ENCODE measurements around the gene SLC24A3.

DNA sequence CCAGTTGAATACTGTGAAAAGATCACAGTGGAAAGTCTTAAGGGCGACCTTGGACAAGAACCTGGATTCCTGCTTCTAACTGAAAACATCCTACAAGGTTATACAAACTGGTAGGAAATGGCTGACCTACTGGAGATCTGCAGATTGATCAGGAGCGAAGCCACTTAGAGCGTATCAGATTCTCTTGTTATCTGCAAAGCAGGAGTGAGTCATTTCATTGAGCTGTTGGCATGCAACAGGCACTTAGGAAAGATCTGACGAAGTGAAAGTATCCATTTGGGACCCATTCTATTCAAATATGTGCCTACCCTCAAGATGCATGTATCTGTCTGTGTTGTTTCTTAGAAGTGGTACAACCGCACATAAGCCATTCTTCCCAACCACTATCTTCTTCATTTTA, 414.5 kb downstream of the SLC24A3 start:
- TF ChIP-seq ZNF350 (tag by site-specific recombination; IDR thresholded peaks at IDR 0.05) (no peak), ZNF138 (tag by site-specific recombination; IDR thresholded peaks at IDR 0.05; ENCODE audit: borderline replicate concordance) (no peak), ZNF530 (tag by site-specific recombination; IDR thresholded peaks at IDR 0.05; ENCODE audit: low read depth) (no peak), ZNF792 (tag by site-specific recombination; IDR thresholded peaks at IDR 0.05) (no peak), ZNF184 (tag by site-specific recombination; IDR thresholded peaks at IDR 0.05) (no peak), ZNF837 (tag by site-specific recombination; IDR thresholded peaks at IDR 0.05) (no peak), GLI2 (tag by site-specific recombination; IDR thresholded peaks at IDR 0.05; ENCODE audit: borderline replicate concordance, low read depth) (no peak), MEIS1 (CRISPR knock-in tag; IDR thresholded peaks at IDR 0.05; ENCODE audit: borderline replicate concordance) (no peak)
- TF ChIP-seq, protein P1, sequence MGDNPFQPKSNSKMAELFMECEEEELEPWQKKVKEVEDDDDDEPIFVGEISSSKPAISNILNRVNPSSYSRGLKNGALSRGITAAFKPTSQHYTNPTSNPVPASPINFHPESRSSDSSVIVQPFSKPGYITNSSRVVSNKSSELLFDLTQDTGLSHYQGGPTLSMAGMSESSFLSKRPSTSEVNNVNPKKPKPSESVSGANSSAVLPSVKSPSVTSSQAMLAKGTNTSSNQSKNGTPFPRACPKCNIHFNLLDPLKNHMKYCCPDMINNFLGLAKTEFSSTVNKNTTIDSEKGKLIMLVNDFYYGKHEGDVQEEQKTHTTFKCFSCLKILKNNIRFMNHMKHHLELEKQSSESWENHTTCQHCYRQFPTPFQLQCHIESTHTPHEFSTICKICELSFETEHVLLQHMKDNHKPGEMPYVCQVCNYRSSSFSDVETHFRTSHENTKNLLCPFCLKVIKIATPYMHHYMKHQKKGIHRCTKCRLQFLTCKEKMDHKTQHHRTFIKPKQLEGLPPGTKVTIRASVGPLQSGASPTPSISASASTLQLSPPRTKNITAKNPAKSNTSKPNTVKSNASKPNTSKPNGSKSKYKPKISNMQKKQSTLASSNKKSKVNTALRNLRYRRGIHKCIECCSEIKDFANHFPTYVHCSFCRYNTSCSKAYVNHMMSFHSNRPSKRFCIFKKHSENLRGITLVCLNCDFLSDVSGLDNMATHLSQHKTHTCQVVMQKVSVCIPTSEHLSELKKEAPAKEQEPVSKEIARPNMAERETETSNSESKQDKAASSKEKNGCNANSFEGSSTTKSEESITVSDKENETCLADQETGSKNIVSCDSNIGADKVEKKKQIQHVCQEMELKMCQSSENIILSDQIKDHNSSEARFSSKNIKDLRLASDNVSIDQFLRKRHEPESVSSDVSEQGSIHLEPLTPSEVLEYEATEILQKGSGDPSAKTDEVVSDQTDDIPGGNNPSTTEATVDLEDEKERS (tag by site-specific recombination; IDR thresholded peaks at IDR 0.05) = no peak
- TF ChIP-seq, protein P2, sequence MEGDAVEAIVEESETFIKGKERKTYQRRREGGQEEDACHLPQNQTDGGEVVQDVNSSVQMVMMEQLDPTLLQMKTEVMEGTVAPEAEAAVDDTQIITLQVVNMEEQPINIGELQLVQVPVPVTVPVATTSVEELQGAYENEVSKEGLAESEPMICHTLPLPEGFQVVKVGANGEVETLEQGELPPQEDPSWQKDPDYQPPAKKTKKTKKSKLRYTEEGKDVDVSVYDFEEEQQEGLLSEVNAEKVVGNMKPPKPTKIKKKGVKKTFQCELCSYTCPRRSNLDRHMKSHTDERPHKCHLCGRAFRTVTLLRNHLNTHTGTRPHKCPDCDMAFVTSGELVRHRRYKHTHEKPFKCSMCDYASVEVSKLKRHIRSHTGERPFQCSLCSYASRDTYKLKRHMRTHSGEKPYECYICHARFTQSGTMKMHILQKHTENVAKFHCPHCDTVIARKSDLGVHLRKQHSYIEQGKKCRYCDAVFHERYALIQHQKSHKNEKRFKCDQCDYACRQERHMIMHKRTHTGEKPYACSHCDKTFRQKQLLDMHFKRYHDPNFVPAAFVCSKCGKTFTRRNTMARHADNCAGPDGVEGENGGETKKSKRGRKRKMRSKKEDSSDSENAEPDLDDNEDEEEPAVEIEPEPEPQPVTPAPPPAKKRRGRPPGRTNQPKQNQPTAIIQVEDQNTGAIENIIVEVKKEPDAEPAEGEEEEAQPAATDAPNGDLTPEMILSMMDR (tag by site-specific recombination; IDR thresholded peaks at IDR 0.05) = no peak
- TF ChIP-seq, protein P3, sequence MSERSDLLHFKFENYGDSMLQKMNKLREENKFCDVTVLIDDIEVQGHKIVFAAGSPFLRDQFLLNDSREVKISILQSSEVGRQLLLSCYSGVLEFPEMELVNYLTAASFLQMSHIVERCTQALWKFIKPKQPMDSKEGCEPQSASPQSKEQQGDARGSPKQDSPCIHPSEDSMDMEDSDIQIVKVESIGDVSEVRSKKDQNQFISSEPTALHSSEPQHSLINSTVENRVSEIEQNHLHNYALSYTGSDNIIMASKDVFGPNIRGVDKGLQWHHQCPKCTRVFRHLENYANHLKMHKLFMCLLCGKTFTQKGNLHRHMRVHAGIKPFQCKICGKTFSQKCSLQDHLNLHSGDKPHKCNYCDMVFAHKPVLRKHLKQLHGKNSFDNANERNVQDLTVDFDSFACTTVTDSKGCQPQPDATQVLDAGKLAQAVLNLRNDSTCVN (tag by site-specific recombination; optimal IDR thresholded peaks at IDR 0.05) = no peak
- TF ChIP-seq, protein P4, sequence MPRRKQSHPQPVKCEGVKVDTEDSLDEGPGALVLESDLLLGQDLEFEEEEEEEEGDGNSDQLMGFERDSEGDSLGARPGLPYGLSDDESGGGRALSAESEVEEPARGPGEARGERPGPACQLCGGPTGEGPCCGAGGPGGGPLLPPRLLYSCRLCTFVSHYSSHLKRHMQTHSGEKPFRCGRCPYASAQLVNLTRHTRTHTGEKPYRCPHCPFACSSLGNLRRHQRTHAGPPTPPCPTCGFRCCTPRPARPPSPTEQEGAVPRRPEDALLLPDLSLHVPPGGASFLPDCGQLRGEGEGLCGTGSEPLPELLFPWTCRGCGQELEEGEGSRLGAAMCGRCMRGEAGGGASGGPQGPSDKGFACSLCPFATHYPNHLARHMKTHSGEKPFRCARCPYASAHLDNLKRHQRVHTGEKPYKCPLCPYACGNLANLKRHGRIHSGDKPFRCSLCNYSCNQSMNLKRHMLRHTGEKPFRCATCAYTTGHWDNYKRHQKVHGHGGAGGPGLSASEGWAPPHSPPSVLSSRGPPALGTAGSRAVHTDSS (tag by site-specific recombination; IDR thresholded peaks at IDR 0.05) = no peak
